ENCODE results near the gene LSM10. TPM values are rescaled to one million over a fixed set of nuclear protein-coding genes. Genes with fewer than 3 reads are reported as not detected.

Gene LSM10
- total RNA-seq: 10 to 100 TPM; 25.2 to 30.4 (median 26.6) TPM
- 13.9 TPM for total RNA-seq (2013)

GRCh38 chr1:36397378-36398230 lies at the start of gene LSM10:
LSM10 (minus strand) TSS chr1:36397908; CDS start chr1:36394129, 3,779 bp downstream.
- H3K4me3 ChIP-seq (ENCODE audit: low read length): peak within 1 kb of the TSS; percentile 98
- H3K9me3 Mint-ChIP-seq: no peaks in the 10 kb centered on the region
- intact Hi-C loops (cut with micrococcal nuclease): loop anchor here (1.0 kb wide), 1 partner anchor 11 kb away; no protein-coding TSS in a partner anchor
- WGBS (ENCODE audit: insufficient coverage): under 1% methylated on average over 60 of the region's 60 CpGs
- peaks cover 15% of the 10 kb centered on the region for H3K36me3 ChIP-seq (ENCODE audit: control insufficient read depth, insufficient read depth, low read length)
- peak within 1 kb of the TSS; percentile 99 to 100 for H3K27ac Mint-ChIP-seq
- H3K4me1 Mint-ChIP-seq: peaks cover 46 to 48% of the 10 kb centered on the region in 2 donors
- no peak for TF ChIP-seq CTCF (IDR thresholded peaks at IDR 0.05)
- H3K4me3 Mint-ChIP-seq: peak within 1 kb of the TSS; percentile 100
- ATAC-seq: peak; percentile 59 to 72 (median 60)
- peaks cover 55% of the 10 kb centered on the region for H3K4me1 ChIP-seq (ENCODE audit: control insufficient read depth, insufficient read depth, low read length)
- no peaks in the 10 kb centered on the region for H3K27me3 ChIP-seq (ENCODE audit: control insufficient read depth, insufficient read depth, low read length)
- no peaks in the 10 kb centered on the region for H3K9me3 ChIP-seq (ENCODE audit: control insufficient read depth, insufficient read depth, low read length)
- DNase-seq: peak; percentile 85 to 96
- H3K36me3 Mint-ChIP-seq: no peaks in the 10 kb centered on the region
- no peaks in the 10 kb centered on the region for H3K27me3 Mint-ChIP-seq (ENCODE audit: low read depth in 2 of 2)
- H3K27ac ChIP-seq (ENCODE audit: low read length): peak within 1 kb of the TSS; percentile 93

GRCh38 chr1:36447450-36447849 lies 49.7 kb upstream of the LSM10 start:
- Mint-ChIP-seq H3K4me1 (peaks cover 14 to 19% of the 10 kb centered on the region in 2 donors), H3K27me3 (ENCODE audit: low read depth in 2 of 2) (no peaks in the 10 kb centered on the region), H3K9me3 (no peaks in the 10 kb centered on the region), H3K4me3 (no peak overlapping the region), H3K36me3 (no peaks in the 10 kb centered on the region), H3K27ac (no peak overlapping the region)
- H3K9me3 ChIP-seq (ENCODE audit: control insufficient read depth, insufficient read depth, low read length): no peaks in the 10 kb centered on the region
- no peaks in the 10 kb centered on the region for H3K27me3 ChIP-seq (ENCODE audit: control insufficient read depth, insufficient read depth, low read length)
- ATAC-seq (no peak), DNase-seq (no peak)
- no peak overlapping the region for H3K27ac ChIP-seq (ENCODE audit: low read length)
- H3K36me3 ChIP-seq (ENCODE audit: control insufficient read depth, insufficient read depth, low read length): no peaks in the 10 kb centered on the region
- H3K4me3 ChIP-seq (ENCODE audit: low read length): no peak overlapping the region
- intact Hi-C loops (cut with micrococcal nuclease): no loop called here
- H3K4me1 ChIP-seq (ENCODE audit: control insufficient read depth, insufficient read depth, low read length): peaks cover 16% of the 10 kb centered on the region
- no peak for TF ChIP-seq CTCF (IDR thresholded peaks at IDR 0.05)

GRCh38 chr1:36446746-36447145 lies 49.0 kb upstream of the LSM10 start:
- Histone ChIP-seq H3K27ac (ENCODE audit: low read length) (no peak overlapping the region), H3K27me3 (ENCODE audit: control insufficient read depth, insufficient read depth, low read length) (no peaks in the 10 kb centered on the region), H3K9me3 (ENCODE audit: control insufficient read depth, insufficient read depth, low read length) (no peaks in the 10 kb centered on the region), H3K4me3 (ENCODE audit: low read length) (no peak overlapping the region), H3K4me1 (ENCODE audit: control insufficient read depth, insufficient read depth, low read length) (peaks cover 16% of the 10 kb centered on the region), H3K36me3 (ENCODE audit: control insufficient read depth, insufficient read depth, low read length) (no peaks in the 10 kb centered on the region)
- H3K27me3 Mint-ChIP-seq (ENCODE audit: low read depth in 2 of 2): no peaks in the 10 kb centered on the region
- ATAC-seq: no peak
- H3K4me1 Mint-ChIP-seq: peaks cover 13 to 18% of the 10 kb centered on the region in 2 donors
- H3K36me3 Mint-ChIP-seq: no peaks in the 10 kb centered on the region
- no peak overlapping the region for H3K4me3 Mint-ChIP-seq
- H3K9me3 Mint-ChIP-seq: no peaks in the 10 kb centered on the region
- intact Hi-C loops (cut with micrococcal nuclease): no loop called here
- no peak for TF ChIP-seq CTCF (IDR thresholded peaks at IDR 0.05)
- 25% methylated on average over 3 of the region's 5 CpGs for WGBS (ENCODE audit: insufficient coverage)
- no peak for DNase-seq
- no peak overlapping the region for H3K27ac Mint-ChIP-seq
